Measurements from ENCODE around the gene PARL.

Gene PARL

GRCh38 chr3:183845608-183846288, 38.9 kb downstream of the PARL start:
- no peak for DNase-seq

GRCh38 chr3:183845090-183845489, 39.6 kb downstream of the PARL start:
- no peak for DNase-seq

- no peak for DNase-seq
Measured at GRCh38 chr3:183844606-183845005, 40.1 kb downstream of the PARL start.

- DNase-seq, result no peak
Measured at GRCh38 chr3:183839751-183840150, 44.9 kb downstream of the PARL start.

- DNase-seq, result no peak
Measured at GRCh38 chr3:183837894-183838293, 46.8 kb downstream of the PARL start.

- no peak for DNase-seq
Measured at GRCh38 chr3:183837390-183837789, 47.3 kb downstream of the PARL start.

GRCh38 chr3:183833516-183833915, 51.2 kb downstream of the PARL start:
- no peak for DNase-seq

GRCh38 chr3:183830187-183830586, 54.5 kb downstream of the PARL start:
- no peak for DNase-seq

GRCh38 chr3:183829466-183829865, 55.2 kb downstream of the PARL start:
- DNase-seq, result no peak

GRCh38 chr3:183828538-183828870, 56.2 kb downstream of the PARL start:
- no peak for DNase-seq

- no peak for DNase-seq
Measured at GRCh38 chr3:183827809-183828537, 56.7 kb downstream of the PARL start.

GRCh38 chr3:183826448-183827250, 58.0 kb downstream of the PARL start:
- no peak for DNase-seq

GRCh38 chr3:183825456-183826161, 59.1 kb downstream of the PARL start, which contains the start of gene MAP6D1:
Gene MAP6D1 (minus strand): TSS chr3:183825577. CDS start chr3:183825547, 30 bp downstream.
- DNase-seq, result peak; percentile 28

- no peak for DNase-seq
Measured at GRCh38 chr3:183824761-183825455, 59.8 kb downstream of the PARL start.

- DNase-seq, result no peak
Measured at GRCh38 chr3:183823963-183824362, 60.7 kb downstream of the PARL start.

GRCh38 chr3:183822631-183823030, 62.0 kb downstream of the PARL start:
- DNase-seq, result no peak

- no peak for DNase-seq
Measured at GRCh38 chr3:183819831-183820230, 64.8 kb downstream of the PARL start.

GRCh38 chr3:183818706-183819624, 65.7 kb downstream of the PARL start:
- no peak for DNase-seq

- no peak for DNase-seq
Measured at GRCh38 chr3:183818041-183818620, 66.5 kb downstream of the PARL start.

- DNase-seq, result no peak
Measured at GRCh38 chr3:183817639-183818038, 67.0 kb downstream of the PARL start.

All from NCI-H2081 treated with DMSO at 0.1 percent for 48 hours (cell line).